Pancreas (tissue), 10 donors: ENCODE results near the gene PRPF38B. TPM values are rescaled to one million over a fixed set of nuclear protein-coding genes. Genes with fewer than 3 reads are reported as not detected.

Source experiments
- ATAC-seq, 4 donors: fragments of 200-7000 bp; cut with Tn5 transposase; one replicate each; pipeline versions ENCODE4 v1.8.0 to v1.9.1; 2020; ENCODE audit warnings: mild to moderate bottlenecking in 4 of 4, moderate library complexity in 4 of 4
- DNase-seq, 6 donors: peaks; one replicate each; pipeline ENCODE4 v3.0.0-alpha.2; 2020
- FAIRE-seq: peaks from 2 replicates; lab custom pipeline; 2012; peaks lifted over from hg19 to GRCh38; lab: Jason Lieb, UNC
- H3K27ac ChIP-seq, 4 donors: fragments of 200-600 bp; sonication (generic); 1 replicate in 3 of 4; 2 replicates in 1 of 4; pipeline versions ENCODE4 v1.5.0 to v1.8.0; 2020
- H3K27me3 ChIP-seq, 4 donors: fragments of 200-600 bp; one replicate each; pipeline ENCODE4 v1.8.0; 2021
- H3K36me3 ChIP-seq, 3 donors: fragments of 200-600 bp; sonication (generic) in 1 of 3; one replicate each; pipeline versions ENCODE4 v1.5.0 to v1.8.0; 2020 to 2021
- H3K4me1 ChIP-seq, 3 donors: fragments of 200-600 bp; one replicate each; pipeline ENCODE4 v1.8.0; 2021
- H3K4me3 ChIP-seq, 4 donors: fragments of 200-600 bp; sonication (generic) in 2 of 4; one replicate each; pipeline versions ENCODE4 v1.5.0 to v1.8.0; 2020 to 2021
- H3K9me3 ChIP-seq, 4 donors: fragments of 200-600 bp; one replicate each; pipeline ENCODE4 v1.8.0; 2021
- CTCF ChIP-seq, 4 donors: fragments of 200-600 bp; sonication (generic) in 3 of 4; IDR thresholded peaks; one replicate each; pipeline versions ENCODE4 v1.5.0 to v1.8.0; 2021; ENCODE audit warnings: antibody characterized with exemption in 4 of 4
- WGBS, 2 donors: extraction: QIAGEN DNeasy Blood & Tissue Kit; methylation state at CpG; one replicate each; pipeline ENCODE4 v1.1.7; 2013; 5-methylcytosine and 5-hydroxymethylcytosine counted together
- intact Hi-C, 3 donors: fragments of 100-400 bp; cut with DNase I; formaldehyde crosslinking; loops; one replicate each; pipeline versions ENCODE4 v1.11.1 to v1.14.2; 2022
- polyA plus RNA-seq, 2 donors: library from polyadenylated mRNA; stranded (reverse); fragments of 200-250 nt; gene quantifications; one replicate each; pipeline ENCODE4 v1.2.3, GENCODE V29; 2013
- total RNA-seq, 6 donors: library from RNA; stranded (reverse); fragmentation: NEBNext Ultra II Directional in 4 of 6; extraction: Animal tissue kit (Norgen Biotek cat#: 25700) in 4 of 6; gene quantifications; one replicate each; pipeline versions ENCODE4 v1.2.1 to v1.2.4, GENCODE V29; 2021 to 2023
- donor health status: healthy with polysubstance abuse.
- donor health status: DM: no; HTN: no; CAD: no; lungs with moderate emphysema.
- donor health status: DM: no; HTN: no; CAD: no.
- donor health status: control.
- donor health status: control.
- donor health status: Bipolar disorder and iron deficiency.
- donor health status: DM: yes; HTN: yes; CAD: no.
- donor health status: DM: no; HTN: no; CAD: no.
- donor health status: DM: no; HTN: no; CAD: no.
- donor health status: DM: yes; HTN: yes; CAD: no.

Gene PRPF38B
- total and polyA plus RNA-seq, 8 donors: 11.2 to 48.6 (median 18.7) TPM

GRCh38 chr1:108728327-108728923 lies 36.3 kb downstream of the PRPF38B start:
- WGBS, 2 donors: 76 to 85% methylated on average over 8 of the region's 8 CpGs
- Histone ChIP-seq H3K9me3 (no peaks in the 10 kb centered on the region), H3K27ac (no peak overlapping the region), H3K4me1 (peaks cover 0 to 5% (median 0%) of the 10 kb centered on the region in 3 donors), H3K27me3 (no peaks in the 10 kb centered on the region), H3K4me3 (no peak overlapping the region), H3K36me3 (no peaks in the 10 kb centered on the region)
- intact Hi-C loops: no loop called here
- ATAC-seq (no peak), FAIRE-seq (no peak), DNase-seq (no peak)
- TF ChIP-seq CTCF (IDR thresholded peaks at IDR 0.05): no peak

- no peak for FAIRE-seq
These were observed 37.4 kb downstream of the PRPF38B start for GRCh38 chr1:108729481-108729880.

GRCh38 chr1:108732398-108732797 lies 40.3 kb downstream of the PRPF38B start:
- ATAC-seq (no peak), FAIRE-seq (no peak), DNase-seq (no peak)
- no peak overlapping the region for H3K27ac ChIP-seq
- no peaks in the 10 kb centered on the region for H3K9me3 ChIP-seq
- no peaks in the 10 kb centered on the region for H3K36me3 ChIP-seq
- no peak overlapping the region for H3K4me3 ChIP-seq
- H3K27me3 ChIP-seq: no peaks in the 10 kb centered on the region
- WGBS, 2 donors: 93 to 97% methylated on average over 1 of the region's 1 CpG
- no peaks in the 10 kb centered on the region for H3K4me1 ChIP-seq
- intact Hi-C loops: no loop called here
- TF ChIP-seq CTCF (IDR thresholded peaks at IDR 0.05): no peak

More at GRCh38 chr1:108729481-108729880, 37.4 kb downstream of the PRPF38B start:
- no peak overlapping the region for H3K4me3 ChIP-seq
- no peak for ATAC-seq
- intact Hi-C loops: no loop called here
- H3K36me3 ChIP-seq: no peaks in the 10 kb centered on the region
- 81 to 89% methylated on average over 4 of the region's 4 CpGs for WGBS, 2 donors
- no peak for TF ChIP-seq CTCF (IDR thresholded peaks at IDR 0.05)
- no peak for DNase-seq
- H3K27ac ChIP-seq: no peak overlapping the region
- H3K27me3 ChIP-seq: no peaks in the 10 kb centered on the region
- no peaks in the 10 kb centered on the region for H3K9me3 ChIP-seq
- peaks cover 0 to 5% (median 0%) of the 10 kb centered on the region in 3 donors for H3K4me1 ChIP-seq

GRCh38 chr1:108734171-108734865 lies 42.2 kb downstream of the PRPF38B start:
- no peaks in the 10 kb centered on the region for H3K4me1 ChIP-seq
- FAIRE-seq (no peak), ATAC-seq (no peak), DNase-seq (no peak)
- intact Hi-C loops: no loop called here
- no peaks in the 10 kb centered on the region for H3K27me3 ChIP-seq
- no peak overlapping the region for H3K27ac ChIP-seq
- no peak overlapping the region for H3K4me3 ChIP-seq
- WGBS, 2 donors: 93 to 100% methylated on average over 1 of the region's 1 CpG
- no peak for TF ChIP-seq CTCF (IDR thresholded peaks at IDR 0.05)
- no peaks in the 10 kb centered on the region for H3K36me3 ChIP-seq
- H3K9me3 ChIP-seq: no peaks in the 10 kb centered on the region

- Histone ChIP-seq H3K27me3 (no peaks in the 10 kb centered on the region), H3K36me3 (no peaks in the 10 kb centered on the region), H3K4me1 (no peaks in the 10 kb centered on the region), H3K9me3 (no peaks in the 10 kb centered on the region), H3K27ac (no peak overlapping the region), H3K4me3 (no peak overlapping the region)
- TF ChIP-seq CTCF (IDR thresholded peaks at IDR 0.05): no peak
- WGBS, 2 donors: 65 to 69% methylated on average over 6 of the region's 6 CpGs
- FAIRE-seq: no peak
- ATAC-seq: no peak
- intact Hi-C loops: no loop called here
- no peak for DNase-seq
These were observed 50.1 kb downstream of the PRPF38B start for GRCh38 chr1:108742253-108742652.
